HFFc6 (cell line): ENCODE data around the gene DERA. TPM values are rescaled to one million over a fixed set of nuclear protein-coding genes. Genes with fewer than 3 reads are reported as not detected.
A peak's percentile ranks its signal among the peaks of the same experiment; 100 is the strongest.

ENCODE experiments used
- DNase-seq: peaks from one replicate; pipeline ENCODE4 v3.0.0-alpha.2; 2018
- H3K27ac Mint-ChIP-seq: 2 replicates; pipeline ENCODE4 v1.8.0; 2020; ENCODE audit warnings: mild to moderate bottlenecking, mixed read lengths
- H3K27me3 Mint-ChIP-seq: 2 replicates; pipeline ENCODE4 v1.8.0; 2021; ENCODE audit warnings: mild to moderate bottlenecking, moderate library complexity, mixed read lengths; ENCODE audit not compliant: insufficient read depth
- H3K36me3 Mint-ChIP-seq: 2 replicates; pipeline ENCODE4 v1.8.0; 2021; ENCODE audit warnings: low read depth, mixed read lengths
- H3K4me1 Mint-ChIP-seq: 2 replicates; pipeline ENCODE4 v1.8.0; 2020; ENCODE audit warnings: low read depth, mixed read lengths
- H3K4me3 Mint-ChIP-seq: 2 replicates; pipeline ENCODE4 v1.8.0; 2020; ENCODE audit warnings: mild to moderate bottlenecking, moderate library complexity, mixed read lengths
- H3K9me3 Mint-ChIP-seq: 2 replicates; pipeline ENCODE4 v1.8.0; 2020; ENCODE audit warnings: mild to moderate bottlenecking, mixed read lengths
- CTCF ChIP-seq: fragments of 200-600 bp; sonication (generic); IDR thresholded peaks from 2 replicates; pipeline ENCODE4 v1.5.0; 2021; ENCODE audit warnings: antibody characterized with exemption, mild to moderate bottlenecking
- total RNA-seq, 6 experiments: library from RNA; stranded (reverse); fragmentation: NEBNext Ultra II Directional; extraction: Animal tissue kit (Norgen Biotek cat#: 25700); gene quantifications; 2 replicates in 1 of 6; 3 replicates in 5 of 6; pipeline ENCODE4 v1.2.3, GENCODE V29; 2021

DERA gene
- total RNA-seq, 6 experiments from 2014 or later = 28.1 to 46.4 (median 36.3) TPM

DNA sequence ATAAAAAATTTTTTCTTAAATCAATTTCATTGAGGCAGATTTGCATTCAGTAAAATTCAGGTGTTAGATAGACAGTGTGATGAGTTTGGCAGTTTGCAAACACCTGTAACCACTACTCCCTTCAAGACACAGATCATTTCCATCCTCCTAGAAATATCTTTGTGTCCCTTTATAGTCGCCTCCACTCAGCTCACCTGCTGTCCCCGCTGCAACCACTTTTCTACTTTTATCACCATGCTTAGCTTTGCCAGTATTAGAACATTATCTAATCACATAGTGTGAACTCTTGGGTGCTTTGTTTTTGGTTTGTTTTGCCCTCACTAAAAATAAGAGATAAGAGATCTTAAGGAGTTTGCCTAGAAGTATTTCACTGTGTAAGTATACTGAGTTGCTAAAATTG is 73.8 kb downstream of the DERA start:
- H3K4me3 Mint-ChIP-seq = no peak overlapping the region
- no peak for TF ChIP-seq CTCF
- no peak for DNase-seq
- H3K4me1 Mint-ChIP-seq = peaks cover 55% of the 10 kb centered on the region
- no peaks in the 10 kb centered on the region; the same call in 1 of the 2 replicates for H3K27me3 Mint-ChIP-seq
- peaks cover 11% of the 10 kb centered on the region for H3K36me3 Mint-ChIP-seq
- no peak overlapping the region for H3K27ac Mint-ChIP-seq
- H3K9me3 Mint-ChIP-seq = no peaks in the 10 kb centered on the region

DNA sequence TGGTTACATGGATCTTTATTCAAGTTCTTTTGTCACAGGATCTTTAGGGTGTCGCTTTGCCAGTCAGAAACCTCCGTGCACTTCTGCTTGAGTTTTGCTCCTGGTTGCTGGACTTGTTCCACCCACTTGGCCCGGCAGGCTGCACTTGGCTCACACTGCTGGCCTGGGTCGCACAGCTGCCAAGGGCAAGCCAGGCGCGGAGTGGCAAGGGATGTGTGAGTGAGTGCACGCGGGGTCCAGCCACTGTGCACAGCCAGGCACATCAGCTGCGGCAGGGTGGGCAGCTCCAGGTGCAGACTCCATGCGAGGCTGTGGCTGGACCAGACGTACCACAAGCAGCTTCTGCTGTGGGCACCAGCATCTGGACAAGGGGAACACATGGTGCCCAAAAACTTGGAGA is 76.6 kb downstream of the DERA start:
- peaks cover 2% of the 10 kb centered on the region for H3K27me3 Mint-ChIP-seq
- peaks cover 19% of the 10 kb centered on the region for H3K36me3 Mint-ChIP-seq
- DNase-seq = no peak
- TF ChIP-seq CTCF = no peak
- peaks cover 29% of the 10 kb centered on the region for H3K4me1 Mint-ChIP-seq
- no peaks in the 10 kb centered on the region for H3K9me3 Mint-ChIP-seq
- no peak overlapping the region for H3K4me3 Mint-ChIP-seq
- H3K27ac Mint-ChIP-seq = no peak overlapping the region

- no peak overlapping the region for H3K4me3 Mint-ChIP-seq
- peaks cover 16% of the 10 kb centered on the region for H3K4me1 Mint-ChIP-seq
- H3K9me3 Mint-ChIP-seq = no peaks in the 10 kb centered on the region
- no peak overlapping the region for H3K27ac Mint-ChIP-seq
- peaks cover 19% of the 10 kb centered on the region for H3K36me3 Mint-ChIP-seq
- TF ChIP-seq CTCF = no peak
- DNase-seq = no peak
- peaks cover 2% of the 10 kb centered on the region for H3K27me3 Mint-ChIP-seq
Observed at GRCh38 chr12:15988983-15989755, 78.0 kb downstream of the DERA start.

DNA sequence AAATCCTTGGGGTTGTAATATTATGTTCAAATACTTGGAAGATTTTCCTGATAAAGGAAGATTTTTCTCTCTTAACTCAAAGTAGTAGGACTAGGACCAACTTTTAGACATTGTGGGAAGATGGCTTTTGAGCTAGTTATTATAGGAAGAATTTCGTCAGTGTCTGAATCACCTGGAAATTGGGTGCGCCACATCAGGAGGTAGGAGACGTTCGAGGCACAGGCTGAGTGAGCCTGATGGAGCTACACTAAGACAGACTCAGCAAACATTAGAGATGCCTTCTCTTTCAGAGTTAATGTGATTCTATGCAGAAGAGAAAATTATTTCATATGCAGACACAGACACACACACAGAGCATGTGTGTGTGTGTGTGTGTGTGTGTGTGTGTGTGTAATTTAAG is 84.7 kb downstream of the DERA start:
- H3K36me3 Mint-ChIP-seq = peaks cover 12% of the 10 kb centered on the region

DNA sequence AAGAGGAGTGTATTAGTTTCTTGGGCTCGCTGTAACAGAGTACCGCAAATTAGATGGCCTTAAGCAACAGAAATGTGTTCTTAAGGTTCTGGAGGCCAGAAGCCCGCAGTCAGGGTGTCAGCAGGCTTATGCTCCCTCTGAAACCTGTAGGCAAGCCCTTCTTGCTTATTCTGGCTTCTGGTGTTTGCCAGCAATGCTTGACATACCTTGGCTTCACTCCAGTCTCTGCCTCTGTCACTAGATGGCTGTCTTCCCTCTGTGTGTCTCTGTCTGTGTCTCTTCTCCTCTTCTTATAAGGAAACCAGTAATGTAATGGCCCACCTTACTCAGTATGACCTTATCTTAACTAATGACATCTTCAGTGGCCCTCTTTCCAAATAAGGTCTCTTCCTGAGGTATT is 85.1 kb downstream of the DERA start:
- TF ChIP-seq CTCF = peak; percentile 30; the same call in 1 of the 2 replicates
- Mint-ChIP-seq H3K4me1 (peaks cover 23% of the 10 kb centered on the region), H3K4me3 (no peak overlapping the region), H3K27me3 (peaks cover under 1% of the 10 kb centered on the region; the same call in 1 of the 2 replicates), H3K27ac (peak overlapping the region; percentile 20; the same call in 1 of the 2 replicates), H3K36me3 (peaks cover 7% of the 10 kb centered on the region), H3K9me3 (no peaks in the 10 kb centered on the region)
- DNase-seq = peak; percentile 60

More for the DNA sequence above, 84.7 kb downstream of the DERA start:
- Mint-ChIP-seq H3K9me3 (no peaks in the 10 kb centered on the region), H3K27me3 (peaks cover 2% of the 10 kb centered on the region; the same call in 1 of the 2 replicates), H3K4me3 (no peak overlapping the region), H3K4me1 (peaks cover 23% of the 10 kb centered on the region), H3K27ac (no peak overlapping the region)
- TF ChIP-seq CTCF = no peak
- DNase-seq = no peak
